H1 (cell line): Measurements from ENCODE around the gene TFF3. TPM values are rescaled to one million over a fixed set of nuclear protein-coding genes. Genes with fewer than 3 reads are reported as not detected.

Experiments
- CTCF ChIA-PET: fragments of 300-600 bp; sonication (Branson Sonifier 250); formaldehyde crosslinking; loops from one replicate; lab custom pipeline; 2021; ENCODE audit not compliant: partially characterized antibody; lab: Charles Lee
- POLR2A ChIA-PET: fragments of 300-600 bp; sonication (Branson Sonifier 250); formaldehyde crosslinking; loops from one replicate; lab custom pipeline; 2021; ENCODE audit warnings: inconsistent platforms; ENCODE audit not compliant: partially characterized antibody; lab: Charles Lee
- DNase-seq, 2 experiments: peaks; one replicate each; pipeline versions ENCODE4 v3.0.0 to v3.0.0-alpha.2; 2010 to 2022; ENCODE audit warnings: low spot score in 2 of 2, low read depth in 1 of 2, mixed read lengths in 1 of 2
- FAIRE-seq: peaks from 2 replicates; lab custom pipeline; 2011; peaks lifted over from hg19 to GRCh38; lab: Jason Lieb, UNC
- H2AFZ ChIP-seq: 2 replicates; pipeline ENCODE4 v1.8.1; 2012; ENCODE audit warnings: low read length, inconsistent platforms
- H2AK5ac ChIP-seq: 2 replicates; pipeline ENCODE4 v1.6.1; 2013; ENCODE audit warnings: low read depth, low read length
- H2BK120ac ChIP-seq: replicated peaks from 2 replicates; pipeline ENCODE3; 2013; ENCODE audit warnings: low read depth, low read length, inconsistent platforms
- H2BK12ac ChIP-seq: 2 replicates; pipeline ENCODE4 v1.6.1; 2013; ENCODE audit warnings: low read depth, low read length
- H2BK15ac ChIP-seq: 2 replicates; pipeline ENCODE4 v1.6.1; 2013; ENCODE audit warnings: low read length
- H2BK20ac ChIP-seq: 2 replicates; pipeline ENCODE4 v1.6.1; 2013; ENCODE audit warnings: low read length
- H2BK5ac ChIP-seq: 2 replicates; pipeline ENCODE4 v1.6.1; 2013; ENCODE audit warnings: low read depth, low read length
- H3K14ac ChIP-seq: 2 replicates; pipeline ENCODE4 v1.6.1; 2013; ENCODE audit warnings: inconsistent platforms; ENCODE audit not compliant: insufficient read length
- H3K18ac ChIP-seq: 2 replicates; pipeline ENCODE4 v1.6.1; 2013; ENCODE audit warnings: low read length; ENCODE audit errors: extremely low read depth
- H3K23ac ChIP-seq: 2 replicates; pipeline ENCODE4 v1.6.1; 2013; ENCODE audit warnings: inconsistent platforms; ENCODE audit not compliant: insufficient read length
- H3K23me2 ChIP-seq: 2 replicates; pipeline ENCODE4 v1.6.1; 2013; ENCODE audit warnings: low read depth, low read length
- H3K27ac ChIP-seq: 2 replicates; pipeline ENCODE4 v1.6.1; 2011; ENCODE audit warnings: low read depth, low read length, inconsistent platforms
- H3K27me3 ChIP-seq, 4 experiments: replicated peaks in 1 of 4; 1 replicate in 1 of 4; 2 replicates in 3 of 4; pipeline versions ENCODE4 v1.6.1 to v1.8.1; 2011 to 2013; ENCODE audit warnings: low read length in 3 of 4, mild to moderate bottlenecking in 3 of 4, inconsistent platforms in 2 of 4, mixed read lengths in 2 of 4, moderate library complexity in 1 of 4; ENCODE audit not compliant: control insufficient read depth in 3 of 4, insufficient read depth in 3 of 4; ENCODE audit errors: extremely low read depth in 1 of 4
- H3K36me3 ChIP-seq, 4 experiments: 2 replicates each; pipeline versions ENCODE4 v1.6.1 to v1.8.1; 2011 to 2013; ENCODE audit warnings: mild to moderate bottlenecking in 4 of 4, low read length in 3 of 4, moderate library complexity in 2 of 4, control low read depth in 1 of 4, inconsistent platforms in 1 of 4; ENCODE audit not compliant: insufficient read depth in 4 of 4, control insufficient read depth in 2 of 4
- H3K4ac ChIP-seq: replicated peaks from 2 replicates; pipeline ENCODE3; 2013; ENCODE audit warnings: low read length, low read depth, mixed read lengths, inconsistent platforms; ENCODE audit not compliant: insufficient read length
- H3K4me1 ChIP-seq, 4 experiments: replicated peaks in 1 of 4; 1 replicate in 1 of 4; 2 replicates in 3 of 4; pipeline versions ENCODE4 v1.6.1 to v1.8.1; 2011 to 2013; ENCODE audit warnings: low read length in 3 of 4, inconsistent platforms in 2 of 4, mixed read lengths in 1 of 4; ENCODE audit not compliant: insufficient read depth in 4 of 4, control insufficient read depth in 3 of 4
- H3K4me2 ChIP-seq, 2 experiments: 2 replicates each; pipeline versions ENCODE4 v1.6.1 to v1.8.1; 2011 to 2013; ENCODE audit warnings: low read depth in 2 of 2, low read length in 2 of 2, control low read depth in 1 of 2, inconsistent platforms in 1 of 2, mild to moderate bottlenecking in 1 of 2; ENCODE audit not compliant: insufficient read depth in 1 of 2
- H3K4me3 ChIP-seq, 4 experiments: fragments of 200-600, 300-600 bp in 1 of 4; sonication (generic), shearing (Covaris generic), sonication (Bioruptor Twin) in 1 of 4; 2 replicates each; pipeline versions ENCODE4 v1.5.1 to v1.8.1; 2011 to 2016; ENCODE audit warnings: low read length in 4 of 4, low read depth in 3 of 4, control low read depth in 2 of 4, inconsistent platforms in 2 of 4, mild to moderate bottlenecking in 2 of 4, mixed read lengths in 1 of 4, moderate library complexity in 1 of 4; ENCODE audit not compliant: insufficient read depth in 2 of 4; ENCODE audit errors: extremely low read depth in 1 of 4
- H3K56ac ChIP-seq: replicated peaks from 2 replicates; pipeline ENCODE3; 2013; ENCODE audit warnings: low read depth, mild to moderate bottlenecking, mixed read lengths, low read length, inconsistent platforms; ENCODE audit not compliant: insufficient read length
- H3K79me1 ChIP-seq: 2 replicates; pipeline ENCODE4 v1.6.1; 2013; ENCODE audit warnings: low read depth, low read length, control low read depth
- H3K79me2 ChIP-seq, 2 experiments: 2 replicates each; pipeline versions ENCODE4 v1.6.1 to v1.8.1; 2012 to 2013; ENCODE audit warnings: low read length in 2 of 2, mild to moderate bottlenecking in 2 of 2, inconsistent platforms in 1 of 2; ENCODE audit not compliant: insufficient read depth in 2 of 2, control insufficient read depth in 1 of 2
- H3K9ac ChIP-seq, 4 experiments: replicated peaks in 1 of 4; 1 replicate in 1 of 4; 2 replicates in 3 of 4; pipeline versions ENCODE4 v1.6.1 to v1.8.1; 2011 to 2013; ENCODE audit warnings: low read depth in 3 of 4, low read length in 3 of 4, control low read depth in 2 of 4, mild to moderate bottlenecking in 2 of 4, moderate library complexity in 2 of 4, inconsistent platforms in 1 of 4; ENCODE audit errors: extremely low read depth in 1 of 4
- H3K9me3 ChIP-seq, 2 experiments: 2 replicates each; pipeline versions ENCODE4 v1.6.1 to v1.8.1; 2012 to 2013; ENCODE audit warnings: mild to moderate bottlenecking in 2 of 2, moderate library complexity in 2 of 2, control low read depth in 1 of 2, inconsistent platforms in 1 of 2, low read depth in 1 of 2, low read length in 1 of 2, mixed read lengths in 1 of 2; ENCODE audit not compliant: insufficient read depth in 2 of 2
- H4K20me1 ChIP-seq, 2 experiments: replicated peaks in 1 of 2; 2 replicates each; pipeline versions ENCODE3 to v1.8.1; 2011 to 2013; ENCODE audit warnings: inconsistent platforms in 2 of 2, low read length in 2 of 2, mild to moderate bottlenecking in 1 of 2; ENCODE audit not compliant: insufficient read depth in 2 of 2, control insufficient read depth in 1 of 2
- H4K5ac ChIP-seq: 2 replicates; pipeline ENCODE4 v1.6.1; 2013; ENCODE audit warnings: low read length, low read depth, mixed read lengths, inconsistent platforms; ENCODE audit not compliant: insufficient read length
- H4K8ac ChIP-seq: 2 replicates; pipeline ENCODE4 v1.8.0; 2013; ENCODE audit warnings: mild to moderate bottlenecking, moderate library complexity, low read length, inconsistent platforms; ENCODE audit not compliant: insufficient read depth; ENCODE audit errors: extremely low read depth
- H4K91ac ChIP-seq: replicated peaks from 2 replicates; pipeline ENCODE3; 2013; ENCODE audit warnings: low read length, mixed read lengths, inconsistent platforms; ENCODE audit not compliant: insufficient read length
- CHD2 ChIP-seq: IDR thresholded peaks from 2 replicates; pipeline ENCODE4 v1.6.1; 2012; ENCODE audit warnings: low read length, improper control_type of control experiment
- FOSL1 ChIP-seq: IDR thresholded peaks from 2 replicates; pipeline ENCODE4 v1.6.1; 2011; ENCODE audit warnings: mild to moderate bottlenecking, low read depth, low read length, moderate library complexity; ENCODE audit not compliant: insufficient read depth
- KDM4A ChIP-seq: IDR thresholded peaks from one replicate; pipeline ENCODE4 v1.7.1; 2012; ENCODE audit warnings: low read depth, mild to moderate bottlenecking, moderate library complexity, low read length, inconsistent platforms; ENCODE audit not compliant: severe bottlenecking
- POLR2AphosphoS5 ChIP-seq: IDR thresholded peaks from 2 replicates; pipeline ENCODE4 v1.6.1; 2011; ENCODE audit warnings: low read depth, low read length
- SP4 ChIP-seq: IDR thresholded peaks from 2 replicates; pipeline ENCODE4 v1.6.1; 2012; ENCODE audit warnings: low read length, inconsistent platforms
- TEAD4 ChIP-seq: IDR thresholded peaks from 2 replicates; pipeline ENCODE4 v1.6.1; 2012; ENCODE audit warnings: low read depth, low read length, inconsistent platforms, mixed read lengths
- ZNF274 ChIP-seq: IDR thresholded peaks from 2 replicates; pipeline ENCODE4 v1.7.0; 2012; ENCODE audit warnings: low read length, borderline replicate concordance; ENCODE audit errors: extremely low read depth
- WGBS, 2 experiments: shearing (Covaris generic) in 1 of 2; methylation state at CpG; one replicate each; pipeline versions ENCODE4 v1.1.6 to v1.1.7; 2013 to 2015; ENCODE audit warnings: low lambda C conversion rate in 2 of 2, mixed read lengths in 2 of 2, inconsistent platforms in 1 of 2, low coverage in 1 of 2, missing lambda C conversion rate in 1 of 2; ENCODE audit not compliant: insufficient replicate concordance in 2 of 2, insufficient coverage in 1 of 2, insufficient read length in 1 of 2; ENCODE audit errors: extremely low coverage in 1 of 2, missing lambda C conversion rate in 1 of 2; 5-methylcytosine and 5-hydroxymethylcytosine counted together
- polyA plus RNA-seq, 7 experiments: library from polyadenylated mRNA; depleted of rRNA in 3 of 7; stranded (reverse) in 5 of 7; unstranded in 2 of 7; fragments of >200 nt in 5 of 7; fragments of 200-250 nt in 2 of 7; gene quantifications; 1 replicate in 5 of 7; 2 replicates in 1 of 7; 4 replicates in 1 of 7; pipeline versions ENCODE4 v1.2.1 to v1.2.3, GENCODE V29; 2011 to 2013; ENCODE audit warnings: missing spikeins in 2 of 7, mixed read lengths in 2 of 7
- total RNA-seq: library from RNA; stranded (reverse); fragmentation: NEBNext Ultra II Directional; extraction: Animal tissue kit (Norgen Biotek cat#: 25700); gene quantifications from 2 replicates; pipeline ENCODE4 v1.2.1, GENCODE V29; 2021

Gene TFF3
- total and polyA plus RNA-seq, 2 of the 8 experiments (the other 6 are each of a cell fraction or from before 2014, with no cell fraction given), result 1.7 to 6.7 TPM

DNA sequence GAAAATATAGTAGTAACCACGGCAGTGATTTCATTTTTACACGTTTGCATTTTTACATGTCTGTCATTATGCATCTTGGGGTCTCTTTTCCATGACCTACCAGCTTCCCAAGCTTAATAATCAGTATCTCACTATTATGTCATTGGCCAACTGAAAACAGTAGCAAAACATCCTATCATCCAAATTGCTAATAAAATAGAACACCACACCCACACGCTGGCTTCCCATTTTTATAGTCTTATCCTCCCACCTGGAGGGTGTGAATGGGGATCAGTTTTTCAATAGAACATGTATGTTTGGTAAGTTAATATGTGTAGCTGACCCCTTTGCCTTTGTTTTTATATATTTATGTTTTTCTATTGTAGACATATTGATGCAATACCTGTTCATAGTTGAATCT is 11.8 kb downstream of the TFF3 start:
- H3K9ac ChIP-seq, result no peak overlapping the region
- no peak overlapping the region for H2BK5ac ChIP-seq
- H4K91ac ChIP-seq, result no peak overlapping the region
- H2BK15ac ChIP-seq, result no peak overlapping the region
- WGBS, 2 experiments, result 78% methylated on average over 3 of the region's 3 CpGs; no CpG with 5 or more reads in 1 of the 2 experiments
- no peak overlapping the region for H2BK12ac ChIP-seq
- no peak overlapping the region for H3K4me2 ChIP-seq
- no peak overlapping the region for H3K23ac ChIP-seq
- no peak overlapping the region for H3K4me3 ChIP-seq
- H3K79me2 ChIP-seq, result no peaks in the 10 kb centered on the region
- no peak for TF ChIP-seq CHD2
- TF ChIP-seq FOSL1, result no peak
- TF ChIP-seq SP4, result no peak
- TF ChIP-seq ZNF274, result no peak
- TF ChIP-seq TEAD4, result no peak
- no peak for TF ChIP-seq POLR2AphosphoS5
- TF ChIP-seq KDM4A, result no peak
- no peak overlapping the region for H2BK20ac ChIP-seq
- no peak overlapping the region for H2AK5ac ChIP-seq
- no peak overlapping the region for H3K18ac ChIP-seq
- FAIRE-seq, result no peak
- no peak overlapping the region for H3K4ac ChIP-seq
- H3K79me1 ChIP-seq, result no peaks in the 10 kb centered on the region
- ChIA-PET POLR2A (no interaction called here), CTCF (interaction anchor here (6.5 kb wide), 1 partner anchor 7 kb away, joined by 36 read pairs; no protein-coding TSS in a partner anchor)
- H3K27ac ChIP-seq, result no peak overlapping the region
- H4K20me1 ChIP-seq, result no peaks in the 10 kb centered on the region
- no peak overlapping the region for H3K56ac ChIP-seq
- no peak overlapping the region for H4K8ac ChIP-seq
- H2BK120ac ChIP-seq, result no peak overlapping the region
- H3K14ac ChIP-seq, result no peak overlapping the region
- H3K23me2 ChIP-seq, result no peaks in the 10 kb centered on the region
- no peaks in the 10 kb centered on the region for H3K27me3 ChIP-seq
- H2AFZ ChIP-seq, result no peak overlapping the region
- no peaks in the 10 kb centered on the region for H3K9me3 ChIP-seq
- no peak overlapping the region for H4K5ac ChIP-seq
- no peaks in the 10 kb centered on the region for H3K36me3 ChIP-seq
- DNase-seq, result no peak
- H3K4me1 ChIP-seq, result no peaks in the 10 kb centered on the region
